ENCODE results near the gene SBSN. TPM values are rescaled to one million over a fixed set of nuclear protein-coding genes. Genes with fewer than 3 reads are reported as not detected.

The SBSN gene
- total RNA-seq, 1 experiment from 2014 or later = 0.39 TPM

- TF ChIP-seq POLR2AphosphoS5 (IDR thresholded peaks at IDR 0.05; ENCODE audit: low read depth, low read length) (no peak), REST (IDR thresholded peaks at IDR 0.05; ENCODE audit: insufficient read depth in 1 of 2, low read depth in 2 of 2, low read length in 1 of 2) (no peak), SIN3A (IDR thresholded peaks at IDR 0.05; ENCODE audit: borderline replicate concordance, insufficient read depth, low read depth, low read length) (no peak), TCF7L2 (IDR thresholded peaks at IDR 0.05; ENCODE audit: low read depth, low read length) (no peak), CTCF (IDR thresholded peaks at IDR 0.05) (no peak)
- Histone ChIP-seq H3K27me3 (ENCODE audit: control insufficient read depth, insufficient read depth, low read length) (peaks cover 1% of the 10 kb centered on the region; the same call in 1 of the 2 replicates), H3K4me1 (ENCODE audit: control insufficient read depth, insufficient read depth, low read length) (peaks cover 5% of the 10 kb centered on the region; the same call in 1 of the 2 replicates), H3K27ac (ENCODE audit: low read length) (no peak overlapping the region), H3K36me3 (ENCODE audit: control insufficient read depth, insufficient read depth, low read length) (no peaks in the 10 kb centered on the region), H3K4me3 (ENCODE audit: low read depth in 2 of 2, low read length in 2 of 2) (no peak overlapping the region), H3K9me3 (ENCODE audit: control insufficient read depth, insufficient read depth, low read depth, low read length) (no peaks in the 10 kb centered on the region)
- ChIA-PET CTCF (no interaction called here), POLR2A (no interaction called here)
- DNase-seq (ENCODE audit: low read depth, low spot score) (no peak), ATAC-seq (no peak)
- intact Hi-C loops (cut with micrococcal nuclease; ENCODE audit: unreplicated experiment) = loop anchor here (10.0 kb wide), 1 partner anchor 161 kb away; the partner anchor contains the start of gene KMT2B
- in situ Hi-C loops (cut with HindIII; ENCODE audit: low pct_unique_long_range_greater_than_20kb, low sequenced_read_pairs) = no loop called here
- no TSS peak for BruUV-seq (replicated peaks)
Measured at GRCh38 chr19:35554076-35554475, 26.0 kb upstream of the SBSN start.

- DNase-seq (ENCODE audit: low read depth, low spot score) = no peak
- intact Hi-C loops (cut with micrococcal nuclease; ENCODE audit: unreplicated experiment) = loop anchor here (10.0 kb wide), 1 partner anchor 161 kb away; the partner anchor contains the start of gene KMT2B
- Histone ChIP-seq H3K9me3 (ENCODE audit: control insufficient read depth, insufficient read depth, low read depth, low read length) (no peaks in the 10 kb centered on the region), H3K4me1 (ENCODE audit: control insufficient read depth, insufficient read depth, low read length) (no peaks in the 10 kb centered on the region), H3K4me3 (ENCODE audit: low read depth in 2 of 2, low read length in 2 of 2) (no peak overlapping the region), H3K27ac (ENCODE audit: low read length) (no peak overlapping the region), H3K36me3 (ENCODE audit: control insufficient read depth, insufficient read depth, low read length) (no peaks in the 10 kb centered on the region), H3K27me3 (ENCODE audit: control insufficient read depth, insufficient read depth, low read length) (no peaks in the 10 kb centered on the region)
- TF ChIP-seq REST (IDR thresholded peaks at IDR 0.05; ENCODE audit: insufficient read depth in 1 of 2, low read depth in 2 of 2, low read length in 1 of 2) = no peak
- TF ChIP-seq POLR2AphosphoS5 (IDR thresholded peaks at IDR 0.05; ENCODE audit: low read depth, low read length) = no peak
- no peak for TF ChIP-seq CTCF (IDR thresholded peaks at IDR 0.05)
- no peak for TF ChIP-seq SIN3A (IDR thresholded peaks at IDR 0.05; ENCODE audit: borderline replicate concordance, insufficient read depth, low read depth, low read length)
- no peak for TF ChIP-seq TCF7L2 (IDR thresholded peaks at IDR 0.05; ENCODE audit: low read depth, low read length)
- POLR2A ChIA-PET = no interaction called here
- CTCF ChIA-PET = no interaction called here
- ATAC-seq = no peak
- no TSS peak for BruUV-seq (replicated peaks)
- in situ Hi-C loops (cut with HindIII; ENCODE audit: low pct_unique_long_range_greater_than_20kb, low sequenced_read_pairs) = no loop called here
Measured at GRCh38 chr19:35553385-35554000, 25.4 kb upstream of the SBSN start.

All from Panc1 (cell line).